Measurements from ENCODE around the gene HERC3.
A peak's percentile ranks its signal among the peaks of the same experiment; 100 is the strongest.
"Not testable (repeated sequence)": the region's sequence is repeated elsewhere in the genome, so short reads cannot be mapped to it uniquely, and the experiment has no call there.

The HERC3 gene

DNA sequence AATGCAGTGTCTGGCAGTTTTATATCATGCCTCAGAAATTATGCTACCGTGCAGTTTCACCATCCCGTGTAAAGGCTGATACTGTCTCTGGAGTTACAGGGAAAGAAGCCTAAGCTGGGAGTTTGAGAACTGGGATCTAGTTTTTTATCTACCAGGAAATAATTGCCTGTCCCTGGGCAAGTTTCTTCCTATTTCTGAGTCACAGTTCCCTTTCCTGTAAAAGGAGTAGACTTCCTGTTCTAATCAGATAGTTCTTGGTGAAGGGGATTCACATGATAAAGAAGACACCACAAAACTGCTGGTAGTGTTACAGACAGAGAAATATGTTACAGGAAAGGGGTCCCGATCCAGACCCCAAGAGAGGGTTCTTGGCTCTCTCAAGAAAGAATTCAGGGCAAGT lies 17.1 kb downstream of the HERC3 start:
- no peak for DNase-seq (ENCODE audit: low read depth)

GRCh38 chr4:88609794-88610193 lies 17.5 kb downstream of the HERC3 start:
- not testable (repeated sequence) for DNase-seq (ENCODE audit: low read depth)

DNA sequence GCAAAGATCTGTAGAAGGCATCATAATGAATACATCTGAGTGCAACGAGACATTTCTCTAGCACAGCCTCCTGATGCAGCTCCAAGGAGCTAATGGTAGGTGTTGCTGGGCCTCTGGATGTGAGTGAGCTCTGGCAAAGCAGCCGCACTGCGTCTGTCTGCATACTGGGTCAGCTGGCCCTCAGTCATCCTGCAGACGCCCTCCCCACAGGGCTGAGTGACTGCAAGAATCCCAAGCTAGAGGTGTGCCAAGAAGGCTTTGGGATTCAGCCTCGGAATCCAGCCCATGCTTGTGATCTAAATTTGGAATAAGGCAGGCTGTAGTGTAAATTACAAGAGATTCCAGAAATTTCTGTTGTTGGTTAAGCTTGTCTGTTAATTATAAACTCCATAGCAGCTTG lies 18.5 kb downstream of the HERC3 start:
- DNase-seq (ENCODE audit: low read depth), result peak; percentile 57

DNA sequence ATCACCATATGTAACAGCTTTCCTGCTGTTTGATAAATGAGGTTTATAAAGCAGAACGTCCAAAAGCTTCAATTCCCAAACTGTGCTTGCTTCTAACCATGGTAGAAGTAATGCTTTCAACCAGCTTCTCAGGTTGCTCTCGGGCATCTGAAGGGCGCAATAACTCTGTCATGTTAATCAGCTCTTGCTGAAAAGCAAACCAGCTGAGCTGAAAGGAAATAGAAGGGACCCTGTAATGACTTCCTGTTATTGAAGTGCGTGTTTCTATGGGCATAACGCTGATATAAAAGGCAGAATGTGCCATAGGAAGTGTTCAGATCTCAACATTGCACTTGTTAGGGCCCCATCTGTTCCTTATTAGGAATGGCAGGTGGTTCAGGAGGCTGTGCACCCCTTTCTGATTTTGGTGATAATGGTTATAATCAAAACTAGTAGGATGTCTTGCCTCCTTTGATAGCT lies 21.2 kb downstream of the HERC3 start:
- no peak for DNase-seq (ENCODE audit: low read depth)

DNA sequence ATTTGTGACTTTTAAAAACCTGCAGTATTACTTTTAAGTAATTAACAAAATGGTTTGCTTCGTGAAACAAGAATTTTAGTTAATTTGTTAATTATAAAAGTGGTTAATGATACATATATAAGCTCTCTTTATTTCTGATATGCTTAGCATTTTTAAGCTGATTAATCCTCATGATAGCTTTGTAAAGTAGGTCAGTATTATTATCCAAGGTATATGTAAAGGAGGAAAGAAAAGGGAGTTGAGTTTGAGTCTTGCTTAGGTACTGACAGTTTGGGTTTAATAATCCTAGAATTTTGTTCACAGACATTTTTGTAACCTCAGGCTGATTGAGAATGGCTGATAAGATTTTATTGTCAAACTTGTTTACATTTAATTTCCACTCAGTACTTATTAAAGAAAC lies 21.8 kb downstream of the HERC3 start:
- DNase-seq (ENCODE audit: low read depth), result no peak

DNA sequence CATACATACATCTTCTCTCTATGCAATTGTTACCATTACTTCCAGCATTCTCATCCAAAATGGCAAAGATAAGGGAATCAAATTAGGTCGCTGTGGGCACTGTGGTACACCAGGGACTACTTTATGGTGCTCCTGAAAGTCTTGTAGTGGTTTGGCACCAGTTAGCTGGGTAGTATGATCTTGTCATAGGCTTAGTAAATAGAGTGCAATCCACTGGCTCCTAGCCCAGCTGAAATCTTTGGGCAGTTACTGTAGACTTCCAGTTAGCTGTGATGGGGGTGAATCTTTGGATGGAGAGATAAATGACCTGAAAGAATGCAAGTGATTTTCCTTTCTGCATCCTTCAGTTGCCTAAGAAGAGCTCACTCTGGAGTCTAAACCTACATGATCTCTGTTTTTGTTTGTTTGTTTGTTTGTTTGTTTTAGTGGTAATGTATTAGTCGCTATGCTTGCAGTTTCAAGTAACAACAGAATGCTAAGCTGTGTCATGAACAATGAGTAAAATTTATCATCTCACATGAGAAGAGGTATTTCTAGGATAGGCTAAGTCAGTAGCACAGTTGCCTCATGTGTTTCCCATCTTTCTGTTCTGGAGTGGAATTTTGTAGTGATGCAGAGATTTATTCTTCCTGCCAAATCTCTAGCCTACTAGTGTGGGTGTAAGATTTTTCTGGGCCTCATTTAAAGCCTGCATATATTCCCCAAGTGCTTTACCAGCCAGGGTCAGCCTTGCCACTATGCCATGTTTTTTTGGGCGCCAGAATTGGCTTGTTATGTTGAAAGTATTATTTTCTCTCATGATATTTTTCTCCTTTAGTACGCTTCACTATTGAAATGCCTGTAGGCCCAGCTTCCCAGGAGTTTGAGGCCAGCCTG lies 24.2 kb downstream of the HERC3 start:
- DNase-seq (ENCODE audit: low read depth), result peak; percentile 91

DNA sequence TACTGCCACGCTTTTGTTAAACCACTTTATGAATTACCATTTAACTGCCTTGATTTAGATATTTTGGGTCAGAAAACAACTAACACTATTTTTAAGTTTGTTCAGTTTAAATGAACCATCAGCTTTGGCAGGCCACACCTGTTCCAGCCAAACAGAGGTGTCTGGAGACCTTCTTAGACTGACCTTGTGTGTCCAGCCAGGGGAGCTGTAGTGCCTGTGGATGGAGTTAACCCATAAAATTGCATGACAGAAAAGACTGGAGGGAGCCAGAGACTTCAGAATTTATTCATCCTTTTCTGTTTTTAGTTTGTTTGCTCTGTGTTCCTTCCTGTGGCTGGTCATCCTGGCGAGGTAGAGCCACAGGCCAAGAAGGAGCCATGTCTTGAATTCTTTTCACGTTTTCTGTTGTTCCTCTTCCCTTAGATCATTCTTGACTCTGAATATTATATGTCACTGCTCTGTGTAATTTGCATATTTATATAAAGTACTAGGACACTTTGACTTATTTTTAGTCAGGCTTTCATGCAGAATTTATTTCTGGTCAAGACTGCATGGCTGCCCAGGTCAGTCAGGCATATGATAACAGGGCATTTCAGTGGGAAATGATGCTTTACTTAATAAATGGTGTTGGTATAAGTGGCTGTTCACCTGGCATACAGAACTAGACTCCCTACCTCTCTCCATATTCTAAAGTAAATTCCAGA lies 26.7 kb downstream of the HERC3 start:
- DNase-seq (ENCODE audit: low read depth), result no peak

DNA sequence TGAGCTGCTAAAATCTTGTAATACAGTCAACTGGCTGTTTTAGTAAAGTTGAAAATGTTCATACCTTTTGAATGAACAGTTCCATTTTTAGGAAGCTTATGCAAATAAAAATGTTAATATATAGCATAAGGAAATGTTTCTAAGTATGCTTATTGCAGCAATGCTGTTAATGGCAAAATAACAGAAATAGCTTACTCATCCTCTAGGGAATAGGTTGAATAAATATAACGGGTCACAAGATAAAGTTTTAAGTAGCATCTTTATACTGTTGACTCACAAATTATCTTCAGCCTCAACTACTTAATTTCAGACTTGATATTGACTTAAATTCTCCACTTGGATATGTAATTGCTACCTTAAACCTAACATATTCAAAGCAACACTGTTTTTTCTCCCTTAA lies 27.7 kb downstream of the HERC3 start:
- DNase-seq (ENCODE audit: low read depth), result peak; percentile 48

- DNase-seq (ENCODE audit: low read depth), result no peak
Measured at GRCh38 chr4:88621763-88622327, 29.6 kb downstream of the HERC3 start.

GRCh38 chr4:88623097-88623496 lies 30.8 kb downstream of the HERC3 start:
- DNase-seq (ENCODE audit: low read depth), result peak; percentile 97

GRCh38 chr4:88628746-88629145 lies 36.5 kb downstream of the HERC3 start:
- no peak for DNase-seq (ENCODE audit: low read depth)

DNA sequence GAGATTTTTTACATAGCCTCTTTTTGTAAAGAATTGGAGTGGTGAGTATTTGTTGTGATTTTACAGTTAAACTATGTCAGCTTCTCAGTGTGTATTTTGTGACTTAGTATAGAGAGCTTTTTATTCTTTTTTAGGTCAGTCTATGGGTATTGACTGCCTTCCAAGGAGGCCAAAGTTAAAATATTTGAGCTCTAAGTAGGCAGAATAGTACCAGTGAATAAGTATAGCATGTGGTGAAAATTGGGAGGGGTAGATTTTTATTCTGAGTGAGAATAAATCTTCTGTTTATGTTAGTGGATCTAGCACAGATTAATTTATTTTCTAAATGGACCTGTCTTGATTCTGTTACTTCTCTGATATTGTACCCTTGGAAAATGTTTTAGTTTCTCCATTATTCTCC lies 37.5 kb downstream of the HERC3 start:
- no peak for DNase-seq (ENCODE audit: low read depth)

- DNase-seq (ENCODE audit: low read depth), result peak; percentile 84
Measured at GRCh38 chr4:88630756-88631155, 38.5 kb downstream of the HERC3 start.

- DNase-seq (ENCODE audit: low read depth), result no peak
Measured at GRCh38 chr4:88643932-88644331, 51.7 kb downstream of the HERC3 start.

- DNase-seq (ENCODE audit: low read depth), result no peak
Measured at GRCh38 chr4:88645994-88646393, 53.7 kb downstream of the HERC3 start.

DNA sequence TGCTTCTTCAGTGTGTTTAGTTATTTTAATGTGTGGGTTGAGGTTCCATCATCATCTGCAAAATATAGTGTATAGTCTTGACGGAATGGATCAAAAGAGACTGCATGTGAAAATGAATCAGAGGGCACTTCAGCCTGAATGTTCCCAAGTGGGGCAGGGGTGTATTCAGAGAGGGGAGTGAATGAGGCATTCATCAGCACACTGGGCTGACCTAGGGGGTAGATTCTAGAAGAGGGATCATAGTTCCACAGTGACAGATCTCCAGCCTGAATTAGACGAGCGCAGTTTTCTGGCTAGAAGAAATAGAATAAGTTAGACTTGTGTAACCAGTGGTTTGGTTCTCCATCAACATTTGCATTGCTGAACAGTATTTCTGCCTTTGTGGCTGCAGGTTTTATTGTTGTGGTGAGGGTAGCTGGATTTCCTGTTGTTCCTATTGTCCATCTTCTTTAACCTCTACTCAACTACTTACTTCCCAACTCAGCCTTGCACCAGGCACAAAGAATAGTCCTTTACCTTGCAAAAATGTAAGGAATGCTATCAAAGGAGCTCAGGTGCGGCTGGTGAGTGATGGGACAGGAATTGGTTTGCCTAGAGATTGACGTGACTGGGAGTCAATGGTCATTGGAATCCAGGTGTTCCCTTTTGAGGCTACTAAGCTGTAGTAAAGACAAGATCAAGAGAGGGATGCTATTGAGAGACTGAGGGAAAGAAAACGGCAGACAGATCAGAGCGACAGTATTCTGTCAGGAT lies 54.4 kb downstream of the HERC3 start:
- DNase-seq (ENCODE audit: low read depth), result no peak

DNA sequence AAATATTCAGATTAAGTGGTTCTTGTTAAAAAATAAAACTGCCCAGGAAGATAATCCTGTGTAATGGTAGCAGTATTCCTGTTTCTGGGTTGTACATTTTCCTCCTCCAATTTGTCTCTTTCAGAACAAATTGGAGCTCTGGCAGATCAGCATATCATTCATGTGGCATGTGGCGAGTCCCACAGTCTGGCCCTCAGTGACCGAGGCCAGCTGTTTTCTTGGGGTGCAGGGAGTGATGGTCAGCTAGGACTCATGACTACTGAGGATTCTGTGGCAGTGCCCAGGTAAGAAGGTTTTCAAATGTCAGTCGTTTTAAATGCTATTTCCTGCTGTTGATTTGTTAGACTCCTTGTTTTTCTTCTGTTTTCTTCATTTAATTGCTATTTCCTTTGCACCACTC lies 57.4 kb downstream of the HERC3 start:
- DNase-seq (ENCODE audit: low read depth), result no peak

DNA sequence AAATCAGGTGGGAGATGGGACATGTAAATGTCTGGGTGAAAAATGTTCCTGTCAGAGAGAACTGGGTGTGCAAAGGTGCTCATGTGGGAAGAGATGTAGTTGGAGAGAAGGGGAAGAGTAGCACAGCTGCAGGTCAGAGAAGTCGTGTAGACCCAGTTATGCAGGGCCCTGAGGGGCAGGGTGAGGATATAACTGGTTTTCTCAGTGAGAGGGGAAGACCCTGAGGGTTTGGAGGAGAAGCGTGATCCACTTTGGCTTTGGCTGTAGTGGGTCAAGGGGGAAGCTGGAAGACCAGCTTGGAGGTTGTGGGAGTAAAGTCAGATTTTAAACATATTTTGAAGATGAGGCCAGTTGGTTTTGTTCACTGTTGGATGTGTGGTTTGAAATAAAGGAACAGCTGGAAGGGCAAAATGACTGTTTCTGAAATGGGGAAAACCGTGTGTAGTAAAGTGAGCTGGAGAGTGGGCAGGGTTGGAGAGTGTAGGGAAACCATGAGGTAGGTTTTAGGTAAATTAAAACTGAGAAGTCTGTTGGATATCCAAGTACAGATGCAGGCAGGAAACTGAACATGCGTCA lies 61.2 kb downstream of the HERC3 start:
- no peak for DNase-seq (ENCODE audit: low read depth)

DNA sequence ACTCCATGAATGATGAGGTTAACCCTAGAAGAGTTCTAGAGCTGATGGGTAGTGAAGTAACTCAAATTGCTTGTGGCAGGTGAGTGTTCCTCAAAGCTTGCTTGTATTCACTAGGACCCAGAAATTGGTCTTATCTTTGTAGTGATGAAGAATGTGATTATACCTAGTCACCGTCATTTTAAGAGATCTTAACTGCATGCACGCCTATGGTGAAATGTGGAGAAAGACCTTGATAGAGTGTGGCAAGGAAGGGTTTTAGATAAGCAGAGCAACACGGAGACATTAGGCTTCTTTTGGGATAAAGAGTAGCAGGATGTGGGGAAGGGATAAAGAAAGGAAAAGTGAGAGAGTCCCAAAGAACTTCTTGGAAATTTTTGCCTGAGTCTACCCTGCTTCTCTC lies 62.9 kb downstream of the HERC3 start:
- DNase-seq (ENCODE audit: low read depth), result no peak

GRCh38 chr4:88659055-88659889 lies 67.0 kb downstream of the HERC3 start:
- peak; percentile 83 for DNase-seq (ENCODE audit: low read depth)

- DNase-seq (ENCODE audit: low read depth), result no peak
Measured at GRCh38 chr4:88659890-88660208, 67.6 kb downstream of the HERC3 start.

All from iris pigment epithelial cell (primary cell).